MCF 10A (cell line): ENCODE measurements around the gene BLOC1S1. TPM values are rescaled to one million over a fixed set of nuclear protein-coding genes. Genes with fewer than 3 reads are reported as not detected.

ENCODE experiments used
- BruUV-seq: library from RNA; stranded (reverse); fragments of 400-500 nt; replicated peaks from 2 replicates; lab custom pipeline; 2021; lab: Mats Ljungman, UMichigan
- CTCF ChIA-PET: fragments of 300-600 bp; sonication (Branson Sonifier 250); formaldehyde crosslinking; extraction: SDS; loops from one replicate; lab custom pipeline; 2021; ENCODE audit warnings: antibody characterized with exemption, inconsistent platforms; lab: Yijun Ruan, JAX
- POLR2A ChIA-PET: fragments of 300-600, 350-650 bp; sonication (Branson Sonifier 250); formaldehyde crosslinking; extraction: SDS; loops from one replicate; lab custom pipeline; 2020; ENCODE audit warnings: antibody characterized with exemption, inconsistent platforms; lab: Yijun Ruan, JAX
- DNase-seq: peaks from one replicate; pipeline ENCODE4 v3.0.0-alpha.2; 2018; ENCODE audit not compliant: unreplicated experiment
- H3K27ac Mint-ChIP-seq: one replicate; pipeline ENCODE4 v1.8.0; 2022; ENCODE audit warnings: mild to moderate bottlenecking, low read depth, mixed read lengths; ENCODE audit not compliant: unreplicated experiment
- H3K27me3 Mint-ChIP-seq: one replicate; pipeline ENCODE4 v1.8.0; 2022; ENCODE audit warnings: mixed read lengths; ENCODE audit not compliant: insufficient read depth, unreplicated experiment
- H3K36me3 Mint-ChIP-seq: one replicate; pipeline ENCODE4 v1.8.0; 2022; ENCODE audit warnings: mild to moderate bottlenecking, moderate library complexity, mixed read lengths; ENCODE audit not compliant: insufficient read depth, unreplicated experiment
- H3K4me1 Mint-ChIP-seq: one replicate; pipeline ENCODE4 v1.8.0; 2022; ENCODE audit warnings: mixed read lengths; ENCODE audit not compliant: insufficient read depth, unreplicated experiment
- H3K4me3 Mint-ChIP-seq: one replicate; pipeline ENCODE4 v1.8.0; 2022; ENCODE audit warnings: mild to moderate bottlenecking, moderate library complexity, mixed read lengths; ENCODE audit not compliant: unreplicated experiment
- H3K9me3 Mint-ChIP-seq: one replicate; pipeline ENCODE4 v1.8.0; 2022; ENCODE audit warnings: mixed read lengths; ENCODE audit not compliant: unreplicated experiment
- intact Hi-C: fragments of 100-400 bp; cut with micrococcal nuclease; formaldehyde crosslinking; loops from 2 replicates; pipeline ENCODE4 v1.14.1; 2022
- total RNA-seq: library from RNA; stranded (reverse); gene quantifications from 2 replicates; pipeline ENCODE4 v1.2.3, GENCODE V29; 2022
- TF ChIP-seq, protein P1 (sequence below): fragments of 200-600 bp; IDR thresholded peaks from one replicate; pipeline ENCODE4 v1.8.0; 2022; ENCODE audit warnings: antibody characterized with exemption, mild to moderate bottlenecking; ENCODE audit not compliant: unreplicated experiment

BLOC1S1 gene
- total RNA-seq, 1 experiment from 2014 or later, result 75.8 TPM

DNA sequence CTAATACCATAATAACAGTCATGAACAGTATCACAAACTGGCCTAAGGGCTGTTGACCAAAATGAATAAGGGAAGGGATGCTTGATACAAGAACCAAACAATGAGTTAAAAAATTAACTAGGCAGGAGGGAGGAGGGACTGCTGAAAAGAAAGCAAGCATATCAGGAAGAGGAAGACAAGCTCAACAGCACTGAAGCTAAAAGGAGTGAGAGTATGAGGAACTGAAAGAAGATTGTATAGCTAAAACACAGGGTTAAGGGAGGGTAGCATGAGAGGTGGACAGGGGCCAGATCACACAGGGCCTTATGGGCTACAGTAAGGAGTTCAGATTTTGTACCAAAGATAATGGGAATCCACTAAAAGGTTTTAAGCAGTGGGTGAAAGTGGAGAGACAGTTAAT is 42.2 kb upstream of the BLOC1S1 start:
- no peak overlapping the region for H3K27ac Mint-ChIP-seq
- TF ChIP-seq, protein P1, sequence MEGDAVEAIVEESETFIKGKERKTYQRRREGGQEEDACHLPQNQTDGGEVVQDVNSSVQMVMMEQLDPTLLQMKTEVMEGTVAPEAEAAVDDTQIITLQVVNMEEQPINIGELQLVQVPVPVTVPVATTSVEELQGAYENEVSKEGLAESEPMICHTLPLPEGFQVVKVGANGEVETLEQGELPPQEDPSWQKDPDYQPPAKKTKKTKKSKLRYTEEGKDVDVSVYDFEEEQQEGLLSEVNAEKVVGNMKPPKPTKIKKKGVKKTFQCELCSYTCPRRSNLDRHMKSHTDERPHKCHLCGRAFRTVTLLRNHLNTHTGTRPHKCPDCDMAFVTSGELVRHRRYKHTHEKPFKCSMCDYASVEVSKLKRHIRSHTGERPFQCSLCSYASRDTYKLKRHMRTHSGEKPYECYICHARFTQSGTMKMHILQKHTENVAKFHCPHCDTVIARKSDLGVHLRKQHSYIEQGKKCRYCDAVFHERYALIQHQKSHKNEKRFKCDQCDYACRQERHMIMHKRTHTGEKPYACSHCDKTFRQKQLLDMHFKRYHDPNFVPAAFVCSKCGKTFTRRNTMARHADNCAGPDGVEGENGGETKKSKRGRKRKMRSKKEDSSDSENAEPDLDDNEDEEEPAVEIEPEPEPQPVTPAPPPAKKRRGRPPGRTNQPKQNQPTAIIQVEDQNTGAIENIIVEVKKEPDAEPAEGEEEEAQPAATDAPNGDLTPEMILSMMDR, result no peak
- CTCF ChIA-PET, result interaction anchor here (1.5 kb wide), 1 partner anchor 9 kb away, joined by 4 read pairs; no protein-coding TSS in a partner anchor
- intact Hi-C loops, result no loop called here
- no peak for DNase-seq
- no peaks in the 10 kb centered on the region for H3K27me3 Mint-ChIP-seq
- no peaks in the 10 kb centered on the region for H3K36me3 Mint-ChIP-seq
- H3K4me1 Mint-ChIP-seq, result peaks cover 5% of the 10 kb centered on the region
- no peaks in the 10 kb centered on the region for H3K9me3 Mint-ChIP-seq
- BruUV-seq, result no TSS peak
- H3K4me3 Mint-ChIP-seq, result no peak overlapping the region
- POLR2A ChIA-PET, result no interaction called here

DNA sequence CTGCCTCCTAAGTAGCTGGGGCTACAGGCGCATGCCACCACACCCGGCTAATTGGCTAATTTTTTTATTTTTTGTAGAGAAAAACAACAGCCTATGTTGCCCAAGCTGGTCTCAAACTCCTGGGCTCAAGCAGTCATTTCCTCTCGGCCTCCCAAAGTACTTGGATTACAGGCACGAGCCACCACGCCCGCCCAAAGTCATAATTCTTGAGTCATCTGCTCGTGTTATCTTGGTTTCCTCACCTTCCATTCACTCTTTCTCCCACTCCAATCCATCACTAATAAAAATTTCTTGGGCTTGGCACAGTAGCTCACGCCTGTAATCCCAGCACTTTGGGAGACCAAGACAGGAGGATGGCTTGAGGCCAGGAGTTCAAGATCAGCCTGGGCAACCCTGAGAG is 40.2 kb upstream of the BLOC1S1 start:
- DNase-seq, result peak; percentile 21
- Mint-ChIP-seq H3K27me3 (no peaks in the 10 kb centered on the region), H3K4me1 (peaks cover 5% of the 10 kb centered on the region), H3K9me3 (no peaks in the 10 kb centered on the region), H3K4me3 (no peak overlapping the region), H3K36me3 (no peaks in the 10 kb centered on the region), H3K27ac (no peak overlapping the region)
- BruUV-seq, result no TSS peak
- CTCF ChIA-PET, result interaction anchor here (0.6 to 1.3 kb wide), 2 partner anchors 42 to 45 kb away, joined by 3 to 7 read pairs; partner anchors contain the start of gene RDH5
- intact Hi-C loops, result no loop called here
- POLR2A ChIA-PET, result no interaction called here
- TF ChIP-seq, protein P1, result no peak

DNA sequence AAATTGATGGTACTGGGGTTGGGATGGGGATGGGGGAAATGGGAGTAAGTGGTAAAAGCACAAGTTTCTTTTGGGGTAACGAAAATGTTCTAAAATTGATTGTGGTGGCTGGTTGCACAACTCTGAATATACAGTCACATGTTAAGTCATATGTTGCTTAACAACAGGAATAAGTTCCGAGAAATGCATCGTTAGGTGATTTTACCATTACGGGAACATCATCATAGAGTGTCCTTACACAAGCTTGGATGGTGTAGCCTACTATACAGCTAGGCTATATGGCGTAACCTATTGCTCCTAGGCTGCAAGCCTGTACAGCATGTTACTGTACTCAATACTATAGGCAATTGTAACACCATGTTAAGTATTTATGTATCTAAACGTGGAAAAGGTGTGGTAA is 39.1 kb upstream of the BLOC1S1 start:
- peak; percentile 64 for DNase-seq
- H3K36me3 Mint-ChIP-seq, result no peaks in the 10 kb centered on the region
- no TSS peak for BruUV-seq
- POLR2A ChIA-PET, result interaction anchor here (0.6 kb wide), 1 partner anchor 34 kb away, joined by 3 read pairs; no protein-coding TSS in a partner anchor
- no peaks in the 10 kb centered on the region for H3K9me3 Mint-ChIP-seq
- intact Hi-C loops, result no loop called here
- no peaks in the 10 kb centered on the region for H3K27me3 Mint-ChIP-seq
- H3K4me3 Mint-ChIP-seq, result no peak overlapping the region
- no peak overlapping the region for H3K27ac Mint-ChIP-seq
- CTCF ChIA-PET, result interaction anchor here (0.7 kb wide), 1 partner anchor 20 kb away, joined by 3 read pairs; no protein-coding TSS in a partner anchor
- TF ChIP-seq, protein P1, result no peak
- peaks cover 12% of the 10 kb centered on the region for H3K4me1 Mint-ChIP-seq

DNA sequence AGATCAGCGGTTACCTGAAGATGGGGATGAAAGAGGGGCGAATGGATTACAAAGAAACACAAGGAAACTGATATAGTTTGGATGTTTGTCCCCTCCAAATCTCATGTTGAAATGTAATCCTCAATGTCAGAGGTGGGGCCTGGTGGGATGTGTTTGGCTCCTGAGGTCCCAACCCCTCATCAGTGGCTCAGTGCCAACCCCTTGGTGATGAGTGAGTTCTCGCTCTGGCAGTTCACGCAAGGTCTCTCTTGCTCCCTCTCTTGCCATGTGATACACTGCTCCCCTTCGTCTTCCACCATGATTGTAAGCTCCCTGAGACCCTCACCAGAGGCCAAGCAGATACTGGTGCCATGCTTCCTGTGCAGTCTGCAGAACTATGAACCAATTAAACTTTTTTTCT is 36.2 kb upstream of the BLOC1S1 start:
- no TSS peak for BruUV-seq
- intact Hi-C loops, result loop anchor here (2.0 kb wide), 2 partner anchors 49 to 57 kb away; partner anchors contain the start of gene CD63
- H3K27me3 Mint-ChIP-seq, result peaks cover 11% of the 10 kb centered on the region
- H3K36me3 Mint-ChIP-seq, result no peaks in the 10 kb centered on the region
- TF ChIP-seq, protein P1, result no peak
- no peak overlapping the region for H3K4me3 Mint-ChIP-seq
- POLR2A ChIA-PET, result no interaction called here
- no peak for DNase-seq
- peaks cover 14% of the 10 kb centered on the region for H3K4me1 Mint-ChIP-seq
- CTCF ChIA-PET, result no interaction called here
- H3K27ac Mint-ChIP-seq, result no peak overlapping the region
- H3K9me3 Mint-ChIP-seq, result no peaks in the 10 kb centered on the region
